NCI-H345 (cell line): ENCODE measurements around the gene ELOA.

Experiments
- DNase-seq: peaks from one replicate; lab custom pipeline; 2025; lab: John Stamatoyannopoulos, UW

Gene ELOA, protein sequence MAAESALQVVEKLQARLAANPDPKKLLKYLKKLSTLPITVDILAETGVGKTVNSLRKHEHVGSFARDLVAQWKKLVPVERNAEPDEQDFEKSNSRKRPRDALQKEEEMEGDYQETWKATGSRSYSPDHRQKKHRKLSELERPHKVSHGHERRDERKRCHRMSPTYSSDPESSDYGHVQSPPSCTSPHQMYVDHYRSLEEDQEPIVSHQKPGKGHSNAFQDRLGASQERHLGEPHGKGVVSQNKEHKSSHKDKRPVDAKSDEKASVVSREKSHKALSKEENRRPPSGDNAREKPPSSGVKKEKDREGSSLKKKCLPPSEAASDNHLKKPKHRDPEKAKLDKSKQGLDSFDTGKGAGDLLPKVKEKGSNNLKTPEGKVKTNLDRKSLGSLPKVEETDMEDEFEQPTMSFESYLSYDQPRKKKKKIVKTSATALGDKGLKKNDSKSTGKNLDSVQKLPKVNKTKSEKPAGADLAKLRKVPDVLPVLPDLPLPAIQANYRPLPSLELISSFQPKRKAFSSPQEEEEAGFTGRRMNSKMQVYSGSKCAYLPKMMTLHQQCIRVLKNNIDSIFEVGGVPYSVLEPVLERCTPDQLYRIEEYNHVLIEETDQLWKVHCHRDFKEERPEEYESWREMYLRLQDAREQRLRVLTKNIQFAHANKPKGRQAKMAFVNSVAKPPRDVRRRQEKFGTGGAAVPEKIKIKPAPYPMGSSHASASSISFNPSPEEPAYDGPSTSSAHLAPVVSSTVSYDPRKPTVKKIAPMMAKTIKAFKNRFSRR

DNA sequence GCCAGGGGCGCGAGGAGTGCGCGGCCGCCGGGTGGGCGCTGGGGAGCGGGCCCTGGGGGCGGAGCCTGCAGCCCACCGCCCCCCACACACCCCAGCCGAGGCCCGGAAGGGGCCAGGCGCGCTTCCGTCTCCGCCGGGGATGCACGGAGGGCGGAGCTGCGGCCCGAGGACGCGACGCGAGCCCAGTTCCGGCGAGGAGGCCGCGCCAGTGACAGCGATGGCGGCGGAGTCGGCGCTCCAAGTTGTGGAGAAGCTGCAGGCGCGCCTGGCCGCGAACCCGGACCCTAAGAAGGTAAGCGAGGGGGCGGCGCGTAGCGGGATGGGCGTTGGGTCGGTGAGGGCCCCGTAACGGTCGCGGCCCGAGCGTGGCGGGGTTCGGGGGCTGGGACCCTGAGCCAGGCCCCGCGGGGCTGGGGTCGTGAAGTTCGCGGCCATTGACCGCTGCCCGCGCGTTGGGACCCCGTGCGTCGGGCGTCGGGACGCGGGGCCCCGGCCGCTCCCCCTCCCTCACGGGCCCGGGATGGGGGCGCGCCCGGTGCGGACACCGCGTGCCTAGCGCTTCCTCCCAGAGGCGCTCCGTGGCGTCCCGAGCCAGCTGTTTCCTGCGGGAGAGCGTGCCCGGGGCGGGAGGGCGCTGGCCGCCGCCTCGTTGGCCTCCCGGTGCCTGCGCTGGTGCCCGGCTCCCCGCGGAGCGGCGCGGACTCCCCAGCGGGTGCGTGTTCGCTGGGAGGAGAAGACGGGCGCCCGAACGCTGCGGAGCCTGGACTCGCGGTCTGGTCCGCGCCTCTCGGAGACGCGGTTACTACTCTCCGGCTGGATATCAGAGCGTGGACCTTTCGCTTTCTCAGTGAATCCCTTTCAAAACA is at the start of gene ELOA:
TSS of gene ELOA (plus strand) at position 185 of the 866 bp plus-strand sequence. CDS start at position 218, 33 bp downstream.
- DNase-seq = peak; percentile 80

DNA sequence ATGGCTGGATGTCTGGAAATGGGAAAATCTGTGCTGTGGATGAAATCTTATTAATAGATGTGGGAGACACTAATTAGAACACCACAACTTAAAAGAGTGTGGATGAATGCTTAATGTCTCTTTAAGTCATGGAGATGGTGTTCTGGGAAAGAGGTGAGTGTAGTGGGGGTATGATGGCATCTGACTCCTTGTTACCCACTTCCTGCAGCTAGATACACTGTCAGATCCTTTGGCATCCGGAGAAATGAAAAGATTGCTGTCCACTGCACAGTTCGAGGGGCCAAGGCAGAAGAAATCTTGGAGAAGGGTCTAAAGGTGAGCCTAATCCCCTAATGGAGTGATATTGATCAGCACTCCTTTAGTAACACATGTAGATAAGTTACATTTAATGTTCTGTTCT is 49.7 kb upstream of the ELOA start:
- DNase-seq = no peak

DNA sequence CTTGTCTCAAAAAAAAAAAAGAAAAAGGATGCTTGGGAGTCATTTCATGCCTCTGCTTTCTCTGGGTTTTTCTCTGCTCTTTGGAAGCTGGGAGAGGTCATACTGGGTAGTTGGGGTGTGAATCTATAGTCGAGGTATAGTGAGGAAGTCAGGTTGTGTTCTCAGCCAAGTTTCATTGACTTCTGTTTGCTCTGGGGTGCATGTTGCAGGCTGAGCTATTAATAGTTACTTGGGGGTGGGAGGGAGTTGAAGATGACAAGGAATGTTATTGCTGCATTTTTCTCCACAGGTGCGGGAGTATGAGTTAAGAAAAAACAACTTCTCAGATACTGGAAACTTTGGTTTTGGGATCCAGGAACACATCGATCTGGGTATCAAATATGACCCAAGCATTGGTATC is 48.9 kb upstream of the ELOA start:
- DNase-seq = no peak

DNA sequence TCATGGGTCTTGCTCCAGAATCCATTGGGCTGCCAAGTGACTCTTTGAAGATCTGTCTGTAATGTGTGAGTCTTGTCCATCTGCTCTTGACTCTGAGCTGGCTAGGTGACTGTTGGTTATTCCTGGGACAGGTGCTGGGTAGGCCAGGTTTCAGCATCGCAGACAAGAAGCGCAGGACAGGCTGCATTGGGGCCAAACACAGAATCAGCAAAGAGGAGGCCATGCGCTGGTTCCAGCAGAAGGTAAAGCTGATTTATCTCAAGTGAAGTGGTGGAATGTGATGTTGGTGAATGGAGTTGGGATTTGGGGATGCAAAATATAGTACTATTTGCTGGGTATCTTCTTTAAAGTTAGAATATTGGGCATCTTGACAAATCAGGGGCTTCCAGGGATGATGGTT is 47.6 kb upstream of the ELOA start:
- no peak for DNase-seq

DNA sequence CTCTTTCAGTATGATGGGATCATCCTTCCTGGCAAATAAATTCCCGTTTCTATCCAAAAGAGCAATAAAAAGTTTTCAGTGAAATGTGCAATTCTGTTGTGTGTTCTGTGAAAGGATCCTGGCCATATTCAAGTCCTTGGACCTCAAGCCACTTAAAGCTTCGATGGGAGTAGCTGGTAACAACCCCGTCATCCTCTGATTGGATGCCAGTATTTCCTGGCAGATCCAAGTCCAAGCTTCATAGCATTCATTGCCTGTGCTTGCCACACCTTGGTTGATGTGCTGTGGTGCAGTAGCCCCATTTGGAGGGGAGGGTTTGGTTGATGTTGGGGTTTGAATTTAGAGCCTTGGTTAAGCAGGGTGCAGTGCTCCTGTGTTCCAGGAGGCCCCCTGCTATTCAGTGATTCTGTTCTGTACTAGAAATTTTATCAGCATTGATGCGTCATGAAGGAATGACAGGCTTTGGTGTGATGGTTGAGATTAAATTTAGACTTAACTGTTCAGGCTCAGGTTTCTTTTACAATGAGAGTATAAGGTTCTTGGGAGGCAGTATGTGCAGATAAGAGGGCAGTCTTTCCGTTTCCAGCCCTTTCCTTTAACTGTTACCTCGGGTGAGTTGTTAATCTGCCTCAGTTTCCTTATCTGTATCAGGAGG is 46.8 kb upstream of the ELOA start:
- DNase-seq = no peak

- no peak for DNase-seq
Measured at GRCh38 chr1:23698466-23698865, 44.8 kb upstream of the ELOA start.

- no peak for DNase-seq
Measured at GRCh38 chr1:23699280-23700179, 43.7 kb upstream of the ELOA start.

- DNase-seq = no peak
Measured at GRCh38 chr1:23701310-23701709, 42.0 kb upstream of the ELOA start.

GRCh38 chr1:23701996-23702395 is 41.3 kb upstream of the ELOA start:
- no peak for DNase-seq

DNA sequence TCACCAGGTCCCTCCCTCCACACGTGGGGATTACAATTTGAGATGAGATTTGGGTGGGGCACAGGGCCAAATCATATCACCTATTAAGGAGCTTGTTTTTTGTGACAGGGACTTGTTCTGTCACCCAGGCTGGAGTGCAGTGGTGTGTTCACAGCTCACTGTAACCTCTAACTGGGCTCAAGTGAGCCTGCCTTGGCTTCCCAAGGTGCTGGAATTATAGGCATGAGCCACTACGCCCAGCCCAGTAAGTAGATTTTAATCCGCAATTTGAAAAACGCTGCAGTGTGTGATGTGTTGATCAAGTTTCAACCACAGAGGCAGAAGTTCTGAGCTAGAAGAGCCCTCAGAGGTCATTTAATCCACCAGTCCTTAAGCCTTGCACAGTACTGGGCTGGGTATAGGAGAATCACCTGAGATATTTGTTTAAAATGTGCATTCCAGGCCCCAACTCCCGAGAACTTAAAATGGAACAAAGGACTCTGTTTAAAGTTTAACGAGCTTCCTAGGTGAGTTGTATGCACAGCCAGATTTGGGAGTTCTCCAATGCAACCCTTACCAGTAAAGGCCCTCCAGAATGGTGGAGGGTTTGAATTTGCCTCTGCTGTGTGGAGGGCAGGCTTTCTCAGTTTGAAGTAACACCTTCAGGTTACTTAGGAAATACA is 38.3 kb upstream of the ELOA start:
- DNase-seq = no peak

DNA sequence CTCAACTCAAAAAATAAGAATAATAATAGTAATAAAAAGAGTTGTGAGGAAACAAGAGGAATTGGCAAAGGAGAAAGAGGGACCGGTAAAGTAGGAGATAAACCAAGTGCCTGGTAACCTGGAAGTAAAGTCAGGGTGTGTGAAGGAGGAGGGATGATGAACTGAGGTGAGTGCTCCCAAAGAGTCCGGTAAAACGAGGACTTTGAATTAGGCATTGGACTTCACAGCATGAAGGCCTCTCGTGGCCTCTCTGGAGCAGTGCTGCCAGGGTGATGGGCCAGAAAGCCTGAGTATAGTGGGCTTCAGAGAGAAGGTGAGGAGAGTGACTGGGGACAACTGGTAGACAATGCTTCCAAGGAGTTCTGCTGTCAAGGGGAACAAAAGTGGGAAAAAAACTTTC is 34.0 kb upstream of the ELOA start:
- DNase-seq = no peak

GRCh38 chr1:23718482-23718881 is 24.8 kb upstream of the ELOA start:
- DNase-seq = no peak

GRCh38 chr1:23719162-23719820 is 24.0 kb upstream of the ELOA start:
- no peak for DNase-seq

GRCh38 chr1:23720256-23720995 is 22.8 kb upstream of the ELOA start:
- no peak for DNase-seq

DNA sequence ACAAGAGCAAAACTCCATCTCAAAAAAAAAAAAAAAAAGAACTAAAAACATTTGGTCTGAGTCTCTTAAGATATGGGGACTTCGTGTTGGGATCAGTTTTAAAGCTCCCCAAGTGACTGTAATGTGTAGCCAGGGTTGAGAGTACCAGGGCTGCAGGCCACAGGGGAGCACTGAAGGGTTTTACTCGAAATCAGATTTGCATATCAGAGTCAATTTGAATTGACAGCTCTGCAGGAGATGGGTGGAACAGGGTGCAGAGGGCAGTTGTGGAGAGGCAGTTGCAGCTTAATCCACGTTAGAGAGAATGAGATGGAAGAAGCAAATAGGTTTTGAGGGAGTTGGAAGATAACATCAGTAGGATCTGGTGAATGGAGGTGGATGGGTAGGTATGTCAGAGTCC is 20.6 kb upstream of the ELOA start:
- no peak for DNase-seq

DNA sequence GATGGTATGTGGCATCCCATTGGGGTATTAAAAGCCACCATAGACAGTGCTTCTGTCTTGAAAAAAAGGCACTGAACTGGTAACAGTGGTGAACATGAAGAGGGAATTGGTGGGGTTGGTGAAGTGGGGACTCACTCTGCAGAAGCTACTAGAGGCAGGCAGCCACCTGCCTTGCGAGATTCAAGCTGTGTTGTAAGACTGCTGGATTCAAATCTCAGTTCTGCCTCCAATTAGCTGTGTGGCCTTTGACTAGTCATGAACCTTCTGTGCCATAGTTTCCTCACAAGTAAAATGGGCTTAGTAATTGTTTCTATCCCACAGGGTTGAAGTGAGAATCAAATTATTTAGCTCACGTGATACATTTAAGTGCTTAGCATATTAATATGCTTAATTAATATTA is 16.6 kb upstream of the ELOA start:
- DNase-seq = no peak

- DNase-seq = no peak
Measured at GRCh38 chr1:23727362-23727811, 15.9 kb upstream of the ELOA start.

DNA sequence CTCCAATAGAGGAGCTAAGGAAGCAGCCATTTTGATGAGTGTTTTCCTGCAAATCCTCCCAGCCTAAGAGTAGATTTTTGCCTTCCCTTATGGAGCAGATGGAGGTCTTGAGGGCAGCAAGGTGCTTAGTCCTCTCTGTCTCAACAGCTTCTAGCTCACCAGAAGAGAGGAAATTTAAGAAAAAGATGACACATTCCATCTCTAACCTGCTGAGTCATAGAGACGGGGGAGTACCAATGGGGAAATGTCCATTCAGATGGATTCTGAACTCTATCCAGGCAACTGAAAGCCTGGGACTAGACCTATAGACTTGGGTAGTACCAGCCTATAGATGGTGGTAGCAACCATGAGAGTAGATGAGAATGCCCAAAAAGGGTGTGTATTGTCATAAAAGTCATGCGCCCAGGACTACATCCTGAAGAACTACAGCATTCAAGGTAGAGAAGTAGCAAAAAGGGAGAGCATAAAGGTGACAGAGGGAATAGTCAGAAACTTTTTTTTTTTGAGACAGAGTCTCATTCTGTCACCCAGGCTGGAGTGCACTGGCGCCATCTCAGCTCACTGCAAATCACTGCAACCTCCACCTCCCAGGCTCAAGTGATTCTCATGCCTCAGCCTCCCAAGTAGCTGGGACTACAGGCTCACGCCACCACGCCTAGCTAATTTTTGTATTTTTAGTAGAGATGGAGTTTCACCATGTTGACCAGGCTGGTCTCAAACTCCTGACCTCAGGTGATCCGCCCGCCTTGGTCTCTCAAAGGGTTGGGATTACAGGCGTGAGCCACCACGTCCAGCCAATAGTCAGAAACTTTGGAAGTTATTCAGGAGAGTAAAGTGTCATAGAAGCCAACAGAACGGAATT is 10.7 kb upstream of the ELOA start:
- DNase-seq = no peak
